ENCODE measurements around the gene RASSF10. TPM values are rescaled to one million over a fixed set of nuclear protein-coding genes. Genes with fewer than 3 reads are reported as not detected.
A peak's percentile ranks its signal among the peaks of the same experiment; 100 is the strongest.

RASSF10 gene
- total and polyA plus RNA-seq, 2 experiments from 2014 or later = not detected

DNA sequence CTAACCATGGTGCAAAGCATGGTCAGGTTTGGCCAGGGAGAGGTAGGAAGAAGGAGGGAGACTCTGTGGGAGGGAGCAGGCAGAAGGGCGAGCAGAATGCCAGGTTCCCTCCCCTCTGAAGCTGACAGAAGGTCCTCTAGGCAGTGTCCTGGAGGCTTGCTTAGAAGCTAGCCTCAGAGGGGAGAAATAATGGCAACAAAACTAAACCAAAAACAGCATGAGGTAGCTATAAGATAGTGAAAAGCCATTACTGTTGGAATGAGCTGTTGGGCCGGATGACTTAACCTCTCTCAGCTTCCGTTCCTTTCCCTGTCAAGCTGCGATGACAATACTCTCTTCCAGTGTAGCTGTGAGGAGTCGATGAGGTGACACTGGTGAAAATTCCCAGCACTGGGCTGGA is 36.6 kb downstream of the RASSF10 start:
- peaks cover 12% of the 10 kb centered on the region for H3K27me3 ChIP-seq (replicated peaks; ENCODE audit: insufficient read depth)
- H3F3A ChIP-seq (ENCODE audit: insufficient read depth) = no peaks in the 10 kb centered on the region
- H3K4me3 ChIP-seq = no peak overlapping the region
- H3K9me3 ChIP-seq (ENCODE audit: low read depth) = no peaks in the 10 kb centered on the region
- DNase-seq = no peak
- WGBS, 2 experiments (ENCODE audit: low coverage in 1 of 2, low lambda C conversion rate in 2 of 2, missing lambda C conversion rate in 2 of 2) = 69 to 72% methylated on average over 5 of the region's 5 CpGs
- no peaks in the 10 kb centered on the region for H4K20me1 ChIP-seq (ENCODE audit: insufficient read depth)
- no peaks in the 10 kb centered on the region for H3K79me2 ChIP-seq (ENCODE audit: insufficient read depth)
- H3K36me3 ChIP-seq (ENCODE audit: low read depth) = no peaks in the 10 kb centered on the region
- no peak overlapping the region for H3K27ac ChIP-seq
- H2AFZ ChIP-seq = no peak overlapping the region
- H3K4me1 ChIP-seq (ENCODE audit: insufficient read depth) = no peaks in the 10 kb centered on the region
- no peak overlapping the region for H3K4me2 ChIP-seq (ENCODE audit: unreplicated experiment)
- no peak overlapping the region for H3K9ac ChIP-seq
- H3K9me2 ChIP-seq (ENCODE audit: insufficient read depth) = no peaks in the 10 kb centered on the region
- TF ChIP-seq EZH2 (IDR thresholded peaks at IDR 0.05; ENCODE audit: insufficient read depth, poor library complexity, severe bottlenecking) (no peak), EZH2phosphoT487 (IDR thresholded peaks at IDR 0.05; ENCODE audit: insufficient read depth, low read depth) (no peak)
- in situ Hi-C loops (cut with MboI) = no loop called here

- peaks cover 7% of the 10 kb centered on the region for H3K4me1 ChIP-seq (ENCODE audit: insufficient read depth)
These were observed 37.8 kb downstream of the RASSF10 start for GRCh38 chr11:13046637-13047570.

GRCh38 chr11:13047884-13048283 is 38.8 kb downstream of the RASSF10 start:
- no peaks in the 10 kb centered on the region for H3F3A ChIP-seq (ENCODE audit: insufficient read depth)
- no peaks in the 10 kb centered on the region for H3K9me3 ChIP-seq (ENCODE audit: low read depth)
- H3K9me2 ChIP-seq (ENCODE audit: insufficient read depth) = no peaks in the 10 kb centered on the region
- H3K9ac ChIP-seq = no peak overlapping the region
- no peak overlapping the region for H3K4me2 ChIP-seq (ENCODE audit: unreplicated experiment)
- no peak for TF ChIP-seq EZH2 (IDR thresholded peaks at IDR 0.05; ENCODE audit: insufficient read depth, poor library complexity, severe bottlenecking)
- no peak for TF ChIP-seq EZH2phosphoT487 (IDR thresholded peaks at IDR 0.05; ENCODE audit: insufficient read depth, low read depth)
- 64 to 72% methylated on average over 4 of the region's 4 CpGs for whole genome bisulfite sequencing, 2 experiments (ENCODE audit: low coverage in 1 of 2, low lambda C conversion rate in 2 of 2, missing lambda C conversion rate in 2 of 2)
- no peak overlapping the region for H2AFZ ChIP-seq
- peaks cover 6% of the 10 kb centered on the region for H3K27me3 ChIP-seq (replicated peaks; ENCODE audit: insufficient read depth)
- no peaks in the 10 kb centered on the region for H3K79me2 ChIP-seq (ENCODE audit: insufficient read depth)
- DNase-seq = no peak
- no peak overlapping the region for H3K4me3 ChIP-seq
- no peak overlapping the region for H3K27ac ChIP-seq
- no peaks in the 10 kb centered on the region for H4K20me1 ChIP-seq (ENCODE audit: insufficient read depth)
- no peaks in the 10 kb centered on the region for H3K36me3 ChIP-seq (ENCODE audit: low read depth)
- in situ Hi-C loops (cut with MboI) = no loop called here
- peaks cover 7% of the 10 kb centered on the region for H3K4me1 ChIP-seq (ENCODE audit: insufficient read depth)

More at GRCh38 chr11:13046637-13047570, 37.8 kb downstream of the RASSF10 start:
- TF ChIP-seq EZH2phosphoT487 (IDR thresholded peaks at IDR 0.05; ENCODE audit: insufficient read depth, low read depth) = no peak
- TF ChIP-seq EZH2 (IDR thresholded peaks at IDR 0.05; ENCODE audit: insufficient read depth, poor library complexity, severe bottlenecking) = no peak
- H3K4me2 ChIP-seq (ENCODE audit: unreplicated experiment) = no peak overlapping the region
- H3K27me3 ChIP-seq (replicated peaks; ENCODE audit: insufficient read depth) = peaks cover 6% of the 10 kb centered on the region
- H3K79me2 ChIP-seq (ENCODE audit: insufficient read depth) = no peaks in the 10 kb centered on the region
- 41 to 45% methylated on average over 10 of the region's 10 CpGs for WGBS, 2 experiments (ENCODE audit: low coverage in 1 of 2, low lambda C conversion rate in 2 of 2, missing lambda C conversion rate in 2 of 2)
- H3K9me2 ChIP-seq (ENCODE audit: insufficient read depth) = no peaks in the 10 kb centered on the region
- H2AFZ ChIP-seq = no peak overlapping the region
- H3F3A ChIP-seq (ENCODE audit: insufficient read depth) = no peaks in the 10 kb centered on the region
- H3K36me3 ChIP-seq (ENCODE audit: low read depth) = no peaks in the 10 kb centered on the region
- no peaks in the 10 kb centered on the region for H3K9me3 ChIP-seq (ENCODE audit: low read depth)
- in situ Hi-C loops (cut with MboI) = no loop called here
- H3K9ac ChIP-seq = no peak overlapping the region
- H3K4me3 ChIP-seq = no peak overlapping the region
- no peaks in the 10 kb centered on the region for H4K20me1 ChIP-seq (ENCODE audit: insufficient read depth)
- no peak for DNase-seq
- H3K27ac ChIP-seq = no peak overlapping the region

DNA sequence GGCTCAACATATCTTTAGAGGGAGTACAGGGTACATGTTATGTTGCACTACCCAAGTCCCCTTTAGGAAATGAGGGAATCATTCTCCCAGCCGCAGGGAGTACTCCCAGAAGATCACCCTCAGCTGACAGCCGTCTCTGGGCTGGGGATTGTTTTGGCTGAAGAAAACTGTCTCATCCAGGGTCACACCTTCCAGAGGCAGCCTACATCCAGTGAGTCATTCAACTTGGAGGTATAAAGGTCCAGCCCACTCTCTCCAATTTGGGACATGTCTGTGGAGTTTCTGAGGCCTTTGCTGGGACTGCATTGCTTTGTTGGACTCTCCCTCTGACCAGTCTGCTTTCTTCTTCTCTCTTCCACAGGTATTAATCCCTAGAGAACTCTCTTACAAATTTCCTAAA is 42.1 kb downstream of the RASSF10 start:
- H4K20me1 ChIP-seq (ENCODE audit: insufficient read depth) = no peaks in the 10 kb centered on the region
- in situ Hi-C loops (cut with MboI) = no loop called here
- H3K9ac ChIP-seq = no peak overlapping the region
- H3K79me2 ChIP-seq (ENCODE audit: insufficient read depth) = no peaks in the 10 kb centered on the region
- H3K36me3 ChIP-seq (ENCODE audit: low read depth) = no peaks in the 10 kb centered on the region
- H3K9me2 ChIP-seq (ENCODE audit: insufficient read depth) = no peaks in the 10 kb centered on the region
- no peaks in the 10 kb centered on the region for H3K9me3 ChIP-seq (ENCODE audit: low read depth)
- no peak overlapping the region for H3K27ac ChIP-seq
- H3F3A ChIP-seq (ENCODE audit: insufficient read depth) = no peaks in the 10 kb centered on the region
- no peak overlapping the region for H3K4me3 ChIP-seq
- 41 to 42% methylated on average over 2 of the region's 2 CpGs for WGBS, 2 experiments (ENCODE audit: low coverage in 1 of 2, low lambda C conversion rate in 2 of 2, missing lambda C conversion rate in 2 of 2)
- peak overlapping the region; percentile 40 for H2AFZ ChIP-seq
- H3K4me1 ChIP-seq (ENCODE audit: insufficient read depth) = peaks cover 7% of the 10 kb centered on the region
- no peak overlapping the region for H3K4me2 ChIP-seq (ENCODE audit: unreplicated experiment)
- no peaks in the 10 kb centered on the region; the same call in 1 of the 2 replicates for H3K27me3 ChIP-seq (replicated peaks; ENCODE audit: insufficient read depth)
- DNase-seq = peak; percentile 63
- TF ChIP-seq EZH2 (IDR thresholded peaks at IDR 0.05; ENCODE audit: insufficient read depth, poor library complexity, severe bottlenecking) (no peak), EZH2phosphoT487 (IDR thresholded peaks at IDR 0.05; ENCODE audit: insufficient read depth, low read depth) (no peak)

All from GM23248 (cell line).